Measurements from ENCODE around the gene PLPPR4. TPM values are rescaled to one million over a fixed set of nuclear protein-coding genes. Genes with fewer than 3 reads are reported as not detected.

The PLPPR4 gene
- total RNA-seq = under 1 TPM; 0.37 to 0.51 TPM

GRCh38 chr1:99264201-99265021, at the start of gene PLPPR4:
Gene PLPPR4 (plus strand): TSS chr1:99264492. CDS start chr1:99264594, 102 bp downstream.
- no peak for TF ChIP-seq CTCF (IDR thresholded peaks at IDR 0.05)
- Histone ChIP-seq H3K36me3 (no peaks in the 10 kb centered on the region), H3K4me1 (peaks cover 0 to 9% of the 10 kb centered on the region in 2 donors), H3K9me3 (no peaks in the 10 kb centered on the region), H3K4me3 (peak within 1 kb of the TSS; percentile 35 to 55), H3K27me3 (no peaks in the 10 kb centered on the region), H3K27ac (no peak within 1 kb of the TSS)
- peak; percentile 79 for DNase-seq (ENCODE audit: low spot score)

DNA sequence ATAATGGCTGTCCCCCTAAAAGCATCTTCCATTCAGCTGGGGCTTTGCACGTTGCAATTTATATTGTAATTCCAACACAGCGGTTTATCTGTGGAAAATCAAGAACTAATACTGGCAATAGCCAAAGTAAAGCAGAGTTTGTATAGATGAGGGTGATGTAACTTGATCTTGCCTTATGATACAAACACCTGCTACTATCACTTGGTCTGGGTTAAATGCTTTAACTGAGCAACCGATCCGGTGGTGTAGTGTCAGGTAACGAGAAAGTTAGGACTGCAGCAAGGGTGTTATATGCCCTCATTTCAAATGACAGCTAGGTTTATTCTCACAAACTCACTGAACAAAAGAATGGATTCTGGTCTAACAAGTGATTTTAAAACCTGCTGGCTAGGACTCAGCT, 47.3 kb upstream of the PLPPR4 start:
- no peaks in the 10 kb centered on the region for H3K4me1 ChIP-seq
- H3K27me3 ChIP-seq = no peaks in the 10 kb centered on the region
- H3K4me3 ChIP-seq = no peak overlapping the region
- H3K27ac ChIP-seq = no peak overlapping the region
- DNase-seq (ENCODE audit: low spot score) = no peak
- H3K36me3 ChIP-seq = no peaks in the 10 kb centered on the region
- no peak for TF ChIP-seq CTCF (IDR thresholded peaks at IDR 0.05)
- H3K9me3 ChIP-seq = peaks cover 0 to 10% of the 10 kb centered on the region in 2 donors

DNA sequence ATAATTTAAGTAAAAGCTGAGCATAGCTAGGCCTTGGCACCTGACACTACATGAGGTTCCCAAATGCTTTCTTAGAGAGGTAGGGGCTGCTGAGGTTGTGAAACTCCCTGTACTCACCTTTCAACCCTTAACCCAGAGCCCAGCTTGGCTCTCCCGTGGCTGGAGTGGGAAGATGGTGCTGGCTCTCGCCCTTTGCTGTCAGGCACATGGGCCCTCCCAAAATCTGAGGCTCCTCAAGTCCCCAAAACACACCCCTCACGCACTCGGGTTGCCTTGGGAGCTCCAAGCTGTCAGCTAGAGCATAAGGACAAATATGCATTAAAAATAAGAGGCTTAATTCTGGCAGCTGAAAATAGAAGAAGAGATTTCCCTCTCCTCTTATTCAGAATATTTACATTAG, 46.7 kb upstream of the PLPPR4 start:
- Histone ChIP-seq H3K27me3 (no peaks in the 10 kb centered on the region), H3K4me3 (no peak overlapping the region), H3K9me3 (peaks cover 0 to 10% of the 10 kb centered on the region in 2 donors), H3K27ac (no peak overlapping the region), H3K36me3 (no peaks in the 10 kb centered on the region), H3K4me1 (no peaks in the 10 kb centered on the region)
- no peak for DNase-seq (ENCODE audit: low spot score)
- TF ChIP-seq CTCF (IDR thresholded peaks at IDR 0.05) = no peak

GRCh38 chr1:99218572-99218971, 45.7 kb upstream of the PLPPR4 start:
- no peak for TF ChIP-seq CTCF (IDR thresholded peaks at IDR 0.05)
- Histone ChIP-seq H3K4me1 (no peaks in the 10 kb centered on the region), H3K9me3 (peaks cover 0 to 10% of the 10 kb centered on the region in 2 donors), H3K36me3 (no peaks in the 10 kb centered on the region), H3K27ac (no peak overlapping the region), H3K27me3 (no peaks in the 10 kb centered on the region), H3K4me3 (no peak overlapping the region)
- no peak for DNase-seq (ENCODE audit: low spot score)

- Histone ChIP-seq H3K27ac (no peak overlapping the region), H3K4me3 (no peak overlapping the region), H3K36me3 (no peaks in the 10 kb centered on the region), H3K9me3 (peaks cover 0 to 10% of the 10 kb centered on the region in 2 donors), H3K27me3 (no peaks in the 10 kb centered on the region), H3K4me1 (no peaks in the 10 kb centered on the region)
- TF ChIP-seq CTCF (IDR thresholded peaks at IDR 0.05) = no peak
- DNase-seq (ENCODE audit: low spot score) = no peak
Measured at GRCh38 chr1:99218999-99219398, 45.3 kb upstream of the PLPPR4 start.

All from right atrium auricular region (tissue), 2 donors.